ENCODE measurements around the gene RPTN. TPM values are rescaled to one million over a fixed set of nuclear protein-coding genes. Genes with fewer than 3 reads are reported as not detected.

RPTN gene
- polyA plus RNA-seq (2011; rRNA removed) (not detected in 2 replicates), polyA minus RNA-seq (2011; rRNA and poly(A)+ RNA removed) (not detected in 2 replicates)

GRCh38 chr1:152159144-152159543 lies at the start of gene RPTN:
TSS of gene RPTN (minus strand) at chr1:152159228. CDS start at chr1:152157889, 1,339 bp downstream.
- H3K27ac ChIP-seq (ENCODE audit: low read depth, low read length), result no peak within 1 kb of the TSS
- no peak for DNase-seq (ENCODE audit: low read depth, low spot score)

GRCh38 chr1:152198982-152199381 lies 40.0 kb upstream of the RPTN start:
- ChIA-PET CTCF (interaction anchor here (2.1 kb wide), 1 partner anchor 13 kb away, joined by 7 read pairs; no protein-coding TSS in a partner anchor), POLR2A (no interaction called here)
- DNase-seq (ENCODE audit: low read depth, low spot score), result no peak
- Histone ChIP-seq H3K27me3 (ENCODE audit: control insufficient read depth, insufficient read depth, low read length) (no peaks in the 10 kb centered on the region), H3K4me3 (ENCODE audit: low read depth, low read length) (no peak overlapping the region), H3K27ac (ENCODE audit: low read depth, low read length) (no peak overlapping the region), H3K9me3 (ENCODE audit: control insufficient read depth, insufficient read depth, low read length) (no peaks in the 10 kb centered on the region)
- no peak for TF ChIP-seq CTCF (IDR thresholded peaks at IDR 0.05; ENCODE audit: low read depth, low read length)

More at GRCh38 chr1:152159144-152159543, at the start of gene RPTN:
- POLR2A ChIA-PET, result no interaction called here
- no peak for TF ChIP-seq CTCF (IDR thresholded peaks at IDR 0.05; ENCODE audit: low read depth, low read length)
- Histone ChIP-seq H3K27me3 (ENCODE audit: control insufficient read depth, insufficient read depth, low read length) (no peaks in the 10 kb centered on the region), H3K9me3 (ENCODE audit: control insufficient read depth, insufficient read depth, low read length) (no peaks in the 10 kb centered on the region), H3K4me3 (ENCODE audit: low read depth, low read length) (no peak within 1 kb of the TSS)
- CTCF ChIA-PET, result no interaction called here

- TF ChIP-seq CTCF (IDR thresholded peaks at IDR 0.05; ENCODE audit: low read depth, low read length), result no peak
- CTCF ChIA-PET, result interaction anchor here (2.1 kb wide), 1 partner anchor 11 kb away, joined by 7 read pairs; no protein-coding TSS in a partner anchor
- POLR2A ChIA-PET, result no interaction called here
- DNase-seq (ENCODE audit: low read depth, low spot score), result no peak
- H3K27ac ChIP-seq (ENCODE audit: low read depth, low read length), result no peak overlapping the region
- H3K9me3 ChIP-seq (ENCODE audit: control insufficient read depth, insufficient read depth, low read length), result no peaks in the 10 kb centered on the region
- no peak overlapping the region for H3K4me3 ChIP-seq (ENCODE audit: low read depth, low read length)
- H3K27me3 ChIP-seq (ENCODE audit: control insufficient read depth, insufficient read depth, low read length), result no peaks in the 10 kb centered on the region
Observed at GRCh38 chr1:152197361-152197941, 38.4 kb upstream of the RPTN start.

- CTCF ChIA-PET, result interaction anchor here (2.0 kb wide), 1 partner anchor 267 kb away, joined by 6 read pairs; no protein-coding TSS in a partner anchor
Observed at GRCh38 chr1:152191711-152192110, 32.7 kb upstream of the RPTN start.

More at GRCh38 chr1:152191711-152192110, 32.7 kb upstream of the RPTN start:
- no peak overlapping the region for H3K4me3 ChIP-seq (ENCODE audit: low read depth, low read length)
- no peak for TF ChIP-seq CTCF (IDR thresholded peaks at IDR 0.05; ENCODE audit: low read depth, low read length)
- DNase-seq (ENCODE audit: low read depth, low spot score), result no peak
- peaks cover 9% of the 10 kb centered on the region; the same call in 1 of the 2 replicates for H3K9me3 ChIP-seq (ENCODE audit: control insufficient read depth, insufficient read depth, low read length)
- H3K27me3 ChIP-seq (ENCODE audit: control insufficient read depth, insufficient read depth, low read length), result no peaks in the 10 kb centered on the region
- POLR2A ChIA-PET, result no interaction called here
- no peak overlapping the region for H3K27ac ChIP-seq (ENCODE audit: low read depth, low read length)

Data from AG04450 (cell line).